Parathyroid adenoma (tissue), 2 donors: ENCODE results near the gene NDUFC2.
"Not testable (repeated sequence)": the region's sequence is repeated elsewhere in the genome, so short reads cannot be mapped to it uniquely, and the experiment has no call there.

ENCODE experiments used
- H2AFZ ChIP-seq: fragments of 300-600 bp; sonication (generic); one replicate; pipeline ENCODE4 v1.7.0; 2017; ENCODE audit warnings: antibody characterized with exemption, mild to moderate bottlenecking
- H3K27ac ChIP-seq: fragments of 300-600 bp; sonication (generic); one replicate; pipeline ENCODE4 v1.7.0; 2017
- H3K27me3 ChIP-seq: fragments of 300-600 bp; sonication (generic); one replicate; pipeline ENCODE4 v1.7.0; 2017; ENCODE audit warnings: low read length; ENCODE audit not compliant: control insufficient read depth, insufficient read depth
- H3K36me3 ChIP-seq: fragments of 300-600 bp; sonication (generic); one replicate; pipeline ENCODE4 v1.7.0; 2017; ENCODE audit warnings: low read length; ENCODE audit not compliant: control insufficient read depth, insufficient read depth
- H3K4me1 ChIP-seq: fragments of 300-600 bp; sonication (generic); one replicate; pipeline ENCODE4 v1.7.0; 2017; ENCODE audit warnings: control low read depth
- H3K4me2 ChIP-seq: fragments of 300-600 bp; sonication (generic); one replicate; pipeline ENCODE4 v1.7.0; 2017; ENCODE audit warnings: low read length
- H3K4me3 ChIP-seq: fragments of 300-600 bp; sonication (generic); one replicate; pipeline ENCODE4 v1.7.0; 2017; ENCODE audit warnings: low read depth, low read length
- H3K79me2 ChIP-seq: fragments of 300-600 bp; sonication (generic); one replicate; pipeline ENCODE4 v1.7.0; 2017; ENCODE audit warnings: control low read depth
- H3K9ac ChIP-seq: fragments of 300-600 bp; sonication (generic); one replicate; pipeline ENCODE4 v1.7.0; 2017; ENCODE audit warnings: mild to moderate bottlenecking
- H3K9me3 ChIP-seq: fragments of 300-600 bp; sonication (generic); one replicate; pipeline ENCODE4 v1.7.0; 2017; ENCODE audit warnings: low read length; ENCODE audit not compliant: control insufficient read depth
- TF ChIP-seq, protein P1 (sequence below): fragments of 300-600 bp; sonication (generic); IDR thresholded peaks from one replicate; pipeline ENCODE4 v1.7.0; 2017; ENCODE audit warnings: antibody characterized with exemption, mild to moderate bottlenecking
- donor health status: primary hyperparathyroidism.

Gene NDUFC2

GRCh38 chr11:78062671-78063070, 17.0 kb downstream of the NDUFC2 start:
- Histone ChIP-seq H3K27ac (peak overlapping the region; percentile 95), H3K4me3 (no peak overlapping the region), H2AFZ (no peak overlapping the region), H3K4me2 (no peak overlapping the region), H3K4me1 (peaks cover 14% of the 10 kb centered on the region), H3K27me3 (no peaks in the 10 kb centered on the region), H3K9ac (no peak overlapping the region), H3K9me3 (no peaks in the 10 kb centered on the region), H3K79me2 (peaks cover 2% of the 10 kb centered on the region), H3K36me3 (no peaks in the 10 kb centered on the region)
- TF ChIP-seq, protein P1, sequence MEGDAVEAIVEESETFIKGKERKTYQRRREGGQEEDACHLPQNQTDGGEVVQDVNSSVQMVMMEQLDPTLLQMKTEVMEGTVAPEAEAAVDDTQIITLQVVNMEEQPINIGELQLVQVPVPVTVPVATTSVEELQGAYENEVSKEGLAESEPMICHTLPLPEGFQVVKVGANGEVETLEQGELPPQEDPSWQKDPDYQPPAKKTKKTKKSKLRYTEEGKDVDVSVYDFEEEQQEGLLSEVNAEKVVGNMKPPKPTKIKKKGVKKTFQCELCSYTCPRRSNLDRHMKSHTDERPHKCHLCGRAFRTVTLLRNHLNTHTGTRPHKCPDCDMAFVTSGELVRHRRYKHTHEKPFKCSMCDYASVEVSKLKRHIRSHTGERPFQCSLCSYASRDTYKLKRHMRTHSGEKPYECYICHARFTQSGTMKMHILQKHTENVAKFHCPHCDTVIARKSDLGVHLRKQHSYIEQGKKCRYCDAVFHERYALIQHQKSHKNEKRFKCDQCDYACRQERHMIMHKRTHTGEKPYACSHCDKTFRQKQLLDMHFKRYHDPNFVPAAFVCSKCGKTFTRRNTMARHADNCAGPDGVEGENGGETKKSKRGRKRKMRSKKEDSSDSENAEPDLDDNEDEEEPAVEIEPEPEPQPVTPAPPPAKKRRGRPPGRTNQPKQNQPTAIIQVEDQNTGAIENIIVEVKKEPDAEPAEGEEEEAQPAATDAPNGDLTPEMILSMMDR = no peak

DNA sequence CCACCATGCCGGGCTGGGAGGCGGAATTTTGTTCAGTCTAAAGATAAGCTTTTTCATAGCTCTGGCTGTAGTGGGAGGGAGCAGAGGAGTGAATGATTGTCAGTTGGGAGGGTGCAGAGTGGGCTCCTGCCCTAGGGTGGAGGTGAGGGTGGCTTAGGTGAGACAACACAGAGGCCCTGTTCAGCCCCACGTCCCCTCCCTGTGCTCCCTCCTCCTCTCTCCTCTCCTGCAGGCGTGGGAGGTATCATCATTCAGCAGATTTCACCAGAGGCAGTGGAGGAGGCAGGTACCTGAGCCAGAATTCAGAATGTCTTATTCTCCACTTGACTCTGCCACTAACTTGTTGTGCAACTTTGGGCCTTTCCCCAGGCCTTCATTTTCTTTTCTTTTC, 17.7 kb downstream of the NDUFC2 start:
- no peak overlapping the region for H3K9ac ChIP-seq
- TF ChIP-seq, protein P1 = no peak
- H3K4me2 ChIP-seq = no peak overlapping the region
- no peak overlapping the region for H3K4me3 ChIP-seq
- peaks cover 13% of the 10 kb centered on the region for H3K4me1 ChIP-seq
- H3K79me2 ChIP-seq = peaks cover 2% of the 10 kb centered on the region
- H3K36me3 ChIP-seq = no peaks in the 10 kb centered on the region
- peak overlapping the region; percentile 95 for H3K27ac ChIP-seq
- no peaks in the 10 kb centered on the region for H3K9me3 ChIP-seq
- no peaks in the 10 kb centered on the region for H3K27me3 ChIP-seq
- no peak overlapping the region for H2AFZ ChIP-seq

DNA sequence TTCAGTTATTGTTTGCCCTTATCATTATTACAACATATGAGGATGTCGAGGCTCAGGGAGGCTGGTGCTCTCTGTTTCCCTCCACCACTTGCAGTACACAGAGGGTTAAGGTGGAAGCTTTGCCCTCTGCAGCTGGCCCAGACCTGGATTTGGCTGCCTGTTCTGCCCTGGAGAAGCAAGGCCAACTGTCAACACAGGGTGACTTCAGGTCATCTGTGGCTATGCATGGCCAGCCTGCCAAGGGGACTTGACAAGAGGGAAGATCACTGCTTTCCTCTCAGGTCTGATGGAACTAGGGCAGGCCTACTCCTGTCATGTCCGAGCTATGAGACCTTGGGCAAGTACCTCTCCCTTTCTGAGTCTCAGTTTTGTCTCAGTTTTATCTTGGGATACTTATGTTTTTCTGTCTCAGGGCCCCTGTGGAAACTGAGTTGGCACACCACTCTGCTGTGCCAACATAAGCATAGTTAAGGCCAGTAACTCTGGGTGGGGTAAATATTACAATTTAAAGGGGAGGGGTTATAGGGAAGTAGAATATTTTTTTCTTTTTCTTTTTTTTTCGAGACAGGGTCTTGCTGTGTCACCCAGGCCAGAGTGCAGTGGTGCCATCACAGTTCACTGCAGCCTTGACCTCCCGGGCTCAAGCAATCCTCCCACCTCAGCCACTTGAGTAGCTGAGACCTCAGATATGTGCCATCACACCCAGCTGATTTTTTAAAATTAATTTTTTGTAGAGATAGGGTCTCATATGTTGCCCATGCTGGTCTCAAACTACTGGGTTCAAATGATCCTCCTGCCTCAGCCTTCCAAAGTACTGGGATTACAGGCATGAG, 18.4 kb downstream of the NDUFC2 start:
- H3K9ac ChIP-seq = no peak overlapping the region
- H3K4me1 ChIP-seq = peaks cover 13% of the 10 kb centered on the region

DNA sequence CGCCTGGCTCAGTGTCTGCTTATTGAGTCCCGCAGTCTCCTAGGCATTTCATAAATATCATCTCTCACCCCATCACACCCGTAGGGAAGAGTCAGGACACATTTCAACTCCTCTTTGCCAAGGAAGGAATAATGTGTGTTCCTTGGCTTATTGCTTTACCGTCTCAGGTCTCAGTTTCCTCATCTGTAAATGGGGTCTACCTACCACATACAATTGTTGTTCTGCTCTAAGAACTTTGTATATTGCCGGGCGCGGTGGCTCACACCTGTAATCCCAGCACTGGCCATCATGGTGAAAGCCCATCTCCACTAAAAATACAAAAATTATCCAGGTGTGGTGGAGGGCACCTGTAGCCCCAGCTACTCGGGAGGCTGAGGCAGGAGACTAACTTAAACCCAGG, 19.1 kb downstream of the NDUFC2 start:
- TF ChIP-seq, protein P1 = no peak
- no peaks in the 10 kb centered on the region for H3K9me3 ChIP-seq
- H2AFZ ChIP-seq = no peak overlapping the region
- H3K27me3 ChIP-seq = no peaks in the 10 kb centered on the region
- no peaks in the 10 kb centered on the region for H3K36me3 ChIP-seq
- no peak overlapping the region for H3K4me3 ChIP-seq
- H3K9ac ChIP-seq = no peak overlapping the region
- H3K4me1 ChIP-seq = peaks cover 13% of the 10 kb centered on the region
- H3K27ac ChIP-seq = peak overlapping the region; percentile 95
- no peak overlapping the region for H3K4me2 ChIP-seq
- peaks cover 2% of the 10 kb centered on the region for H3K79me2 ChIP-seq

More for the DNA sequence above, 18.4 kb downstream of the NDUFC2 start:
- Histone ChIP-seq H3K27ac (peak overlapping the region; percentile 95), H3K36me3 (no peaks in the 10 kb centered on the region), H3K4me3 (no peak overlapping the region), H3K79me2 (peaks cover 2% of the 10 kb centered on the region), H3K4me2 (no peak overlapping the region), H2AFZ (no peak overlapping the region), H3K9me3 (no peaks in the 10 kb centered on the region), H3K27me3 (no peaks in the 10 kb centered on the region)
- TF ChIP-seq, protein P1 = no peak

GRCh38 chr11:78059749-78060328, 19.8 kb downstream of the NDUFC2 start:
- not testable (repeated sequence) for H3K36me3 ChIP-seq, H3K9me3 ChIP-seq, H3K9ac ChIP-seq, H3K79me2 ChIP-seq, H3K4me2 ChIP-seq, H3K4me3 ChIP-seq, H2AFZ ChIP-seq, H3K27me3 ChIP-seq
- Histone ChIP-seq H3K27ac (peak overlapping the region; percentile 95), H3K4me1 (peaks cover 13% of the 10 kb centered on the region)
